ENCODE measurements around the gene ZBTB39.
"Not testable (repeated sequence)": the region's sequence is repeated elsewhere in the genome, so short reads cannot be mapped to it uniquely, and the experiment has no call there.

ZBTB39 gene, protein sequence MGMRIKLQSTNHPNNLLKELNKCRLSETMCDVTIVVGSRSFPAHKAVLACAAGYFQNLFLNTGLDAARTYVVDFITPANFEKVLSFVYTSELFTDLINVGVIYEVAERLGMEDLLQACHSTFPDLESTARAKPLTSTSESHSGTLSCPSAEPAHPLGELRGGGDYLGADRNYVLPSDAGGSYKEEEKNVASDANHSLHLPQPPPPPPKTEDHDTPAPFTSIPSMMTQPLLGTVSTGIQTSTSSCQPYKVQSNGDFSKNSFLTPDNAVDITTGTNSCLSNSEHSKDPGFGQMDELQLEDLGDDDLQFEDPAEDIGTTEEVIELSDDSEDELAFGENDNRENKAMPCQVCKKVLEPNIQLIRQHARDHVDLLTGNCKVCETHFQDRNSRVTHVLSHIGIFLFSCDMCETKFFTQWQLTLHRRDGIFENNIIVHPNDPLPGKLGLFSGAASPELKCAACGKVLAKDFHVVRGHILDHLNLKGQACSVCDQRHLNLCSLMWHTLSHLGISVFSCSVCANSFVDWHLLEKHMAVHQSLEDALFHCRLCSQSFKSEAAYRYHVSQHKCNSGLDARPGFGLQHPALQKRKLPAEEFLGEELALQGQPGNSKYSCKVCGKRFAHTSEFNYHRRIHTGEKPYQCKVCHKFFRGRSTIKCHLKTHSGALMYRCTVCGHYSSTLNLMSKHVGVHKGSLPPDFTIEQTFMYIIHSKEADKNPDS

DNA sequence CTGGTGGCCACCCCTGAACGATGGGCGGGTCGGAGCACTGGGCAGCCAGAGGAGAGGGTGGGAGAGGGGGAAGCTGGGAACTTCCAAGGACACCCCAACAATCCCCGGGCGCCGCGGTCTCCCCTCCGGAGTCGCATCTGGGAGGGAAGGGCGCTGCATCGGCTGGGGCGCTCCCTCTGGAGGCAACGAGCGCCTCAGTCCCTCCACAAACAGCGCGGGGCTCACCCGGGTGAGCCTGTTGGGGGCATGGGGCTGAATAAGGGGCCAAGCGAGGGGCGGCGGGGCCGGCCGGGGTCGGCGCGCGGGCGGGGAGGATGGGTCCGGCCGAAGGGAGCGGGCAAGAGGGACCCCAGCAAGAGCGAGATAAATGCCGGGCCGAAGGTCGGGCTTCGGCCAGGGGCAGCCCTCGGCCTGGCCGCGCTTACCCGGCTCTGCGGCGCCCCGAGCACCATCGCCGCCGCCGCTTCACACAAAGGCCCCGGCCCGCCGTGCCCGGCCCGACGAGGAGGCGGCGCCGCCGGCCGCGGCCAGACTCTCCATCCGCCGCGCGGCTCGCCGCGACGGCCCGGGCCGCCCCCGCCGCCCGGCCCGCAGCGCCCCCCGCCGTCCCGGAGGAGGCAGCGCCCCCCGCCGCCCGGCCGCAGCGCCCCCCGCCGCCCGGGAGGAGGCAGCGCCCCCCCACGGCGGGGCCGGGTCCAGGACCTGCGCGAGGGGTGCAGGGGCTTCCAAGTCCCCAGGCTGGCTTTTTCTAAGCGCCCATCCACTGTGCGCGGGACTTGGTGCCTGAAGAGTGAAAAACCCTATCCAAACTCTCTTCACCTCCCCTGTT lies at the start of gene ZBTB39:
TSS of gene ZBTB39 (minus strand) at position 567 of the 829 bp plus-strand sequence. CDS start 1,629 bp downstream, outside the sequence.
- DNase-seq (ENCODE audit: low read depth): peak; percentile 60

GRCh38 chr12:57055824-57056223 lies 49.5 kb upstream of the ZBTB39 start:
- no peak for DNase-seq (ENCODE audit: low read depth)

DNA sequence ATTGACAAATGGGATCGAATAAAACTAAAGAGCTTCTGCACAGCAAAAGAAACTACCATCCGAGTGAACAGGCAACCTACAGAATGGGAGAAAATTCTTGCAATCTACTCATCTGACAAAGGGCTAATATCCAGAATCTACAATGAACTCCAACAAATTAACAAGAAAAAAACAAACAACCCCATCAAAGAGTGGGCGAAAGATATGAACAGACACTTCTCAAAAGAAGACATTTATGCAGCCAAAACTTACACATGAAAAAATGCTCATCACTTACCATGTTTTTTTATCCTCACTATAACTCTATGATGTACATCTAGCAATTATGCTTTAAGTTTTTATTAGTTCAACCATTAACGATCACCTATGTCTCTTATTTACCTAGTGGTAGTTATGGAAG lies 47.6 kb upstream of the ZBTB39 start:
- not testable (repeated sequence) for DNase-seq (ENCODE audit: low read depth)

GRCh38 chr12:57053146-57053545 lies 46.8 kb upstream of the ZBTB39 start:
- not testable (repeated sequence) for DNase-seq (ENCODE audit: low read depth)

- DNase-seq (ENCODE audit: low read depth): no peak
Observed at GRCh38 chr12:57051011-57051410, 44.7 kb upstream of the ZBTB39 start.

- no peak for DNase-seq (ENCODE audit: low read depth)
Observed at GRCh38 chr12:57049890-57050289, 43.5 kb upstream of the ZBTB39 start, which contains the start of gene MYO1A. Gene MYO1A, minus strand, starts transcription at chr12:57050129. Its CDS starts 1,806 bp downstream, at chr12:57048323.

- no peak for DNase-seq (ENCODE audit: low read depth)
Observed at GRCh38 chr12:57049119-57049446, 42.7 kb upstream of the ZBTB39 start.

DNA sequence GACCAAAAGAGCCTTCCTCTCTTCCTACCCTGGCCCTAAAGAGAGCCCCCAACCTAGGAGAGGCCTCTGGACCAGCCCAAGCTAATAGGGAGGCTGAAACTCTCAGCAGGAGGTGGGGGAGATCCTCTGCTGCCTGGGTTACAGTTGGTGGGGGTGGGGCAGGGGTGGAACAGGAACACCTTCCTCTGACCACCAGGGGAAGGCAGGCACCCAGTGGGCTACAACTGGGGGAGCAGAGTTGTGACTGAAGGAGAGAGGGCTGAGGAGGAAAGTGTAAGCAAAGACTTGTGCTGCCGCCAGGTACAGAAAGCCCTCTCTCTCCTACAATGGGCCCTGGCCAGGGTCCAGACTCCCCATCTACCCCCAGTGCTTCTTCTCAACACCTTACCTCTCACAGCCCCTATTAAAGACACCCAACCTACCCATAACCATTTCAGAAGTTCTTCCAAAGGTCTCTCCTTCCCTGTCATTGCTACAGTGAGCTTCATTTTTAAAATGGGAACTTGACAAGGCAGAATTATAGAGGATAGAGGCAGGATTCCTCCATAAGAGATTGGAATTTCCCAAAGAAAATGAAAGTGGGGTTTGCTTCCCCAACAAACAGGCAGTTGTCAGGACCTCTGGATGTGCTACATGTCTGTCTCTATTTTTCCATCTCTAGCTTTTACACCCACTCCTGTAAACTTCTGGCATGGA lies 42.2 kb upstream of the ZBTB39 start:
- no peak for DNase-seq (ENCODE audit: low read depth)

- no peak for DNase-seq (ENCODE audit: low read depth)
Observed at GRCh38 chr12:57047981-57048380, 41.6 kb upstream of the ZBTB39 start.

- peak; percentile 40 for DNase-seq (ENCODE audit: low read depth)
Observed at GRCh38 chr12:57046947-57047890, 40.9 kb upstream of the ZBTB39 start.

DNA sequence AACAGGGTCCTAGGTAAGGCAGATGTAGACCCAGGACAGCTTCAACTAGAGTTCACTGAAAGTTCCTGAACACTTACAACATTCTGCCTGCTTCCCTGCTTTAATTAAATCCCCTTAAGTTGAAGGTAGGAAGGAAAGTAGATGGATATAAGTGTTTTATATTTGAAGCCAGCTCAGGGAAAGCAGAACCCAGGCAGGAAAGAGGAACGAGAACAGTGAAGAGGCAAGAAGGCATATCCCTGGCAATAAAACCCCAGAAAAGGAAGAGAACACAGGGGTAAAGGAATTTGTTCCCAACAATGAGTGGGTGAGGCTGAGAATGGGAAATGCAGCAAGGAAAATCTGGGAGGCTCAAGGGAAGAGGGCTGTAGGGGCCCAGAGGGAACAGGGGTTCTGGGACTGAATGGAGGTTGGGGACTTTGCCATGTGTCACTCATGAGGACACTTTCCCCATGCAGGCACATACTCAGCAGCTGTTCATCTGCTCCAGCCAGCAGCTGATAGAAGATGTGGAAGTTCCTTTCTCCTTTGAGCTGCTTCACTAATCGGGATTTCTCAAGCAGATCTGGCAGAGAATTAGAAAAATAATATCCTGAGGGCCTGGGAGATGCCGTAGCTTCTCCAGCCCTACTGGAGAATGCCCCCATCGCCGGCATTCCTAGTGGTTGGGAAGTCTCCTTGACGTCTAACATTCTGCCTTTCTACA lies 39.9 kb upstream of the ZBTB39 start:
- no peak for DNase-seq (ENCODE audit: low read depth)

DNA sequence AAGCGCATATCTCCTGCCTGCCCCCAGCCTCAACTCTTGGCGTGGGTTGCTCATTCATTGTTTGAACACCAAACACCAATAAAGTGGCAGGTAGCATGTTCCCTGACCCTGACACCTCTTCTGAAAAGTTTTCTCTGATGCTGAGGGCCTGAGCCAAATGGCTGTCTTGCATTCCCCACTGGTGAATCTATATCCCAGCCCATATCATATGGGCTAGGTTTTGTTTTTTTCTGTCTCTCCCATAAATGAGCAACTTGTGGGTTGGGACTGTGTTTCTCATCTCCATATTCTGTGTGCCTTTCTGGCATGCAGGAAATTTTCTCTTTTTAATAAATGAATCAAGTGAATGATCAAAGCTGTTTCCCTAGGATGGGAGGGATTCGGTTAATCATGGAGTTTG lies 38.5 kb upstream of the ZBTB39 start:
- no peak for DNase-seq (ENCODE audit: low read depth)

- DNase-seq (ENCODE audit: low read depth): no peak
Observed at GRCh38 chr12:57044468-57044867, 38.1 kb upstream of the ZBTB39 start.

GRCh38 chr12:57042695-57043094 lies 36.3 kb upstream of the ZBTB39 start:
- DNase-seq (ENCODE audit: low read depth): no peak

- DNase-seq (ENCODE audit: low read depth): no peak
Observed at GRCh38 chr12:57040750-57041149, 34.4 kb upstream of the ZBTB39 start.

DNA sequence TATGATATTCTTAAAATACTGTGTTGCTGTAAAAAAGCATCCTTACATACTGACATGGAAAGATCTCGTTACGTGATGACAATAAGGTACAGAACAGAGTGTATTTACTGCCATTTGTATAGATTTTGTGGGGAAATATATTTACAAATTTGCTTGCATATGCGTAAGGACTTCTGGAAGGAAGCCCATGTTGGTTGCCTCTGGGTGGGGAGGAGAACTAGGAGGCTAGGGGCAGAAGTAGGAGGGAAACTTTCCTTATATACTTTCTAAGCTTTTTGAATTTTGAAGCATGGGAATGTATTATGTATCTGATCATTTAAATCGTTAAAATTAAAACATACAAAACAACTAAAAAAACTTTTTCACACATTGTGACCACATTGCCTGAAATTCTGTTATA lies 33.9 kb upstream of the ZBTB39 start:
- no peak for DNase-seq (ENCODE audit: low read depth)

DNA sequence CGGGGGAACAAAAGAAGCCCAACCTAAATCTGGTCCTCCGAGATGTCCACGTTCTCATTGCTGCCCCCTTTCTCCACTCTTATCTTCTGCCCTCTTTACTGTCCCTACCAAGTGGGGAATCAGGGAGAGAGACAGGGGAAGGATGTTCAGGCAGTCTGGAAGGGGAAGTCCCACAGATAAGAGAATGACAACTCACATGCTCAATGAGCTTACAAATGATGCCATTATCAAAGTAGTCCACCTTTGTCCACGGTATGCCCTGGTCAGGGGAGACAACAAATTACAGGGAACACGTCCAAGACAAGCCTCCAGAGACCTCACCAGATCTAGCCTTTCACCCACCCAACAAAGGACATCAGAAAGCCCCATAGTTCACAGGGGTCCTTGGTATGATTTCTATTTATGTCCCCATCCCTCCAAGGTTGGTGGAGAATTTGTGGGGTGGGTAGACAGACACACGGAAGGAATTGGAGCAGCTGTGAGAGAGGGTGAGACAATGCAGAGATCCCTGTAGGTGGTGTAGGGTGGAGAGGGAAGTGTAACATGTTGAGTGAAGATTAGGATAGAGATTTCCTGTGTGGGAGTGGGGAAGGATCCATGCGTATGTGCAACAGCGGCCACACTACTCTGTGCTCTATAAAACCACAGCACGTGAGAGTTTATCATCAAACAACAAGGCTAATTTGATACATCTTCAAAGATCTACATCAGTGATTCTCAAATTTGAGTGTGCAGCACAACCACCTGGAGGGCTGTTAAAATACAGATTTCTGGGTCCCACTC lies 32.9 kb upstream of the ZBTB39 start:
- DNase-seq (ENCODE audit: low read depth): no peak

DNA sequence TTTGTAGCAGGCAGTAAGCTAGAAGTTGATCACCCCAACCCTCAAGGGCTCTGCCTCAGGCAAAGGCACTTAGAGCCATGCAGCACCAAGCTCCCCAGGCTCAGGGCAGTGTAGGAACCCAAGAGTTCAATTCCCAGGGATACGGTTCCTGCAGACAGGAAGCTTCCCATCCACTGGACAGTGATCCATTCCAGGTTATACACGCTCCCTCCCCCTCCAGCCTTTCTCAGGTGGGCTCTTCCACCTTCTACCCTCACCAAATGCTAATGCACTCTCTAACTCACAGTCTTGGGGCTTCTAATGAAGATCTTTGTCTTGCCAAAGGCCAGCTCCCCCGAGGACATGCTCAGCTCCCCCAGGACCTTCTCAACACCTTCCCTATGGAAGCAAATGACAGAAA lies 30.9 kb upstream of the ZBTB39 start:
- no peak for DNase-seq (ENCODE audit: low read depth)

- DNase-seq (ENCODE audit: low read depth): no peak
Observed at GRCh38 chr12:57033431-57033830, 27.1 kb upstream of the ZBTB39 start.
